Activated CD4-positive, alpha-beta T cell treated with anti-CD3 and anti-CD28 coated beads, Interleukin-2, amount 50 U/mL, for 24 hours (primary cell): Measurements from ENCODE around the gene ZNF20.
A peak's percentile ranks its signal among the peaks of the same experiment; 100 is the strongest.

Source experiments
- DNase-seq, 2 donors: peaks; one replicate each; pipeline ENCODE4 v3.0.0-alpha.2; 2020; ENCODE audit warnings: low read depth in 1 of 2, low spot score in 1 of 2

Gene ZNF20

DNA sequence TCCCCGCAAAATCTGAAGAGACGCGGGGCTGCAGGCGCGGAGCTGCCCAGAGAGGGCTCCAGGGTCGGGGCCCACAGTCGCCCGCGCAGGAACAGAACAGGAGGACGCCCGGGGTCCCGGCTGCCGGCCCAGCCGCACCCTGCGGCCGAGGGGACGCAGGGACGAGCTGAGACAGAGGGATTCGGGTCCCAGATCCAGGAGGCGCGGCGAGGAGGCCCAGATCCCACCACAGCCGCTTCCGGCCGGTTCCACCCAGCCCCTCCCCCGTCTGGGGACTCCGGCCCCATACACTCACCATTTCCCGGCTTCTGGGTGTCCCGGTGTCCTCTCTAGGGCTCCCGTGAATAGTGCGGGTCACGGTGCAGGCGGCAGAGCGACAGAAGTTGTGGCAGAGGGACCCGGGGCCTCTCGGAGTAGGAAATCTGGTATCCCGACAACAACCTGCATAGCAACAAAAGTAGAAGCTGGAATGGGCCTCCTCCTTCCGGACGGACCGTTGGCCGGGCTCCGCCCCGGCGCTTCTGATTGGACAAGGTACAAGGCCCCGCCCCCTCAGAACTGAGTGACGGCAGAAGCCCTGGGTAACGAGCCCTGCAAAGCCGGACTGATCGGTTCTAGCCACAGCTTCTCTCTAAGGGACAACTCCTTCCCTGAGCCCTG lies at the start of gene ZNF20:
Gene ZNF20 (minus strand): TSS at position 466 of the 660 bp plus-strand sequence. CDS start 168 bp downstream, at position 298.
- DNase-seq, result peak; percentile 70 to 87

DNA sequence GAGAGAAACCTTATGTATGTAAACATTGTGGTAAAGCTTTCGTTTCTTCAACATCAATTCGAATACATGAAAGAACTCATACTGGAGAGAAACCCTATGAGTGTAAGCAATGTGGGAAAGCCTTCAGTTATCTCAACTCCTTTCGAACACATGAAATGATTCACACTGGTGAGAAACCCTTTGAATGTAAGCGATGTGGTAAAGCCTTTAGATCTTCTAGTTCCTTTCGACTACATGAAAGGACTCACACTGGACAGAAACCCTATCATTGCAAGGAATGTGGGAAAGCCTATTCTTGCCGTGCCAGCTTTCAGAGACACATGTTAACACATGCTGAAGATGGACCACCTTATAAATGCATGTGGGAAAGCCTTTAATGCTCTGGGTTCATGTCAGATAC lies 47.5 kb upstream of the ZNF20 start:
- no peak for DNase-seq

- DNase-seq, result no peak
Measured at GRCh38 chr19:12180377-12180776, 40.2 kb upstream of the ZNF20 start.

- DNase-seq, result no peak
Measured at GRCh38 chr19:12166626-12167025, 26.5 kb upstream of the ZNF20 start.

GRCh38 chr19:12163826-12164225 lies 23.7 kb upstream of the ZNF20 start:
- DNase-seq, result no peak

GRCh38 chr19:12162882-12163806 lies 23.0 kb upstream of the ZNF20 start, which contains the start of gene ZNF136:
TSS of gene ZNF136 (plus strand) at chr19:12163096. CDS start at chr19:12163204, 108 bp downstream.
- DNase-seq, result peak; percentile 74 to 90

DNA sequence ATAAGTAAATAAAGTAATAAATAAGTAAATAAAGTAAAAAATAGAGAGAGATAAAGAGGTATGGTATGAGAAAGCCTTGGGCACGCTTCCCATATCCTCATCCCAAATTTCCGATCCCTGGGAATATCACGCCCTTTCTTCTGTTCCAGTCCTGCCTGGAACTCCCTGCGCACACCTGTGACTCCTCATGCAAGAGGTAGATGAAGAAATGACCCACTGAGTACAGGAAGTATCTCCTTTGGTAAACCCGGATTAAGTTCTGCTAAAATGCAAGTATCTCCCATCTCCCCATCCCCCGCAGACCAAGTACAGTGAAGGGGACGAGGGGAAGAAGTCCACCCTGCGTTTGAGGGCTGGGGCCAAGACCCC lies 22.3 kb upstream of the ZNF20 start:
- no peak for DNase-seq

DNA sequence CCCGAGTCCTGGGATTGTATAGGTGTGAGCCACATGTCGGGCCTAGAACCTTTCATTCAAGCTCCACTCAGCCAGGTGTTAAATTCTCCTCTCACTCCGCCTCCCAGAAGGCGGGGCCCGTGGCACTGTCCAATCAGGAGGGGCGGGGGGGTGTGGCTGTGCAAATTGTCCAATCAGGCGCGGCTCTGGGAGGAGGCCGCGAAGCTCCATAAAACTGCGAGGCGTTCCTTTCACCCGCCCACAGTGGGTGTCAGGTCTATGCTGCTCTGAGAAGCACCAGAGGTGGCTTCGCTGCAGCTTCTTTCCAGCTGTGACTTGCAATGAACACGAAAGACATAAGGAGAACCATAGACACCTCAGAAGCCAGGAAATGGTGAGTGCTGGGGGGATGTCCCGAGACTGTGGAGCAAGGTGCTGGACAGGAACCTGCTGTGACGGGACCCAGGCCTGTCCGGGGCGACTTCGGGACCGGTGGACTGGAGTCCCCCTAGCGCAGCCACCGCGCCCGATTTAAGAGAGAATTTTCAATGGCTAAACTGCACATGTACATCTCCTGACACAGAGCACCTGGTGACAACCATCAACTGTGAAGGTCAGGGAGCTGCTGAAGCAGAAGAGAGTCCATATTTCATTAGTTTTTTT lies 19.7 kb upstream of the ZNF20 start:
- no peak for DNase-seq

- peak in 1 of 2 donors; percentile 21 for DNase-seq
Measured at GRCh38 chr19:12156223-12157058, 16.3 kb upstream of the ZNF20 start, which contains the start of gene ZNF625. TSS of gene ZNF625 (minus strand) at chr19:12156734. CDS start at chr19:12156558, 176 bp downstream.

- no peak for DNase-seq
Measured at GRCh38 chr19:12155324-12155860, 15.2 kb upstream of the ZNF20 start.

DNA sequence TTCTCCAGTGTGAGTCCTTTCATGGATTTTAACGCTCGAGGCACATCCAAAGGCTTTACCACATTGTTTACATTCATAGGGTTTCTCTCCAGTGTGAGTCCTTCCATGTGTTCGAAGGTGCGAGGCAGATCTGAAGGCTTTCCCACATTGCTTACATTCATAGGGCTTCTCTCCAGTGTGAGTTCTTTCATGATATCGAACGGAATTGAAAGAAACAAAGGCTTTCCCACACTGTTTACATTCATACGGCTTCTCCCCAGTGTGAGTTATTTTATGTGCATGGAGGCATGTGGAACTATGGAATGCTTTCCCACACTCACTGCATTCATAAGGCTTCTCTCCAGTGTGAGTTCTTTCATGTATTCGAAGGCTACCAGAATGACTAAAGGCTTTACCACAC lies 5.2 kb upstream of the ZNF20 start:
- no peak for DNase-seq

- no peak for DNase-seq
Measured at GRCh38 chr19:12141405-12141736, 1.2 kb upstream of the ZNF20 start.

GRCh38 chr19:12140545-12141404 lies 625 bp upstream of the ZNF20 start:
- DNase-seq, result peak; percentile 81 to 82

DNA sequence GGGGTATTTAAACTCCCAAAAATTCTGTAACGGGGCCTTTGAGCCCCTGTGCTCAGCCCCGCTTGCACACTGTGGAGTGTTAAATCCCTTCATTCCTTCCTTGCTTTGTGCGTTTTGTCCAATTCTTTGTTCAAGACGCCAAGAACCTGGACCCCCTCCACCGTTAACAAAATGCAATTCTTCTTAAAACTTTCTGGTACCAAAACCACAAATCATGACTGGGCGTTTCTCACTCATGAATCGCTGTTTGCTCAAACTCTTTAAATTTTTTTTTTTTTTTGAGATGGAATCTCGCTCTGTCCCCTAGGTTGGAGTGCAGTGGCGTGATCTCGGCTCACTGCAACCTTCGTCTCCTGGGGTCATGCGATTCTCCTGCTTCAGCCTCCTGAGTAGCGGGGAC lies 881 bp downstream of the ZNF20 start:
- DNase-seq, result no peak

GRCh38 chr19:12137221-12137940 lies 2.8 kb downstream of the ZNF20 start:
- DNase-seq, result peak in 1 of 2 donors; percentile 21

DNA sequence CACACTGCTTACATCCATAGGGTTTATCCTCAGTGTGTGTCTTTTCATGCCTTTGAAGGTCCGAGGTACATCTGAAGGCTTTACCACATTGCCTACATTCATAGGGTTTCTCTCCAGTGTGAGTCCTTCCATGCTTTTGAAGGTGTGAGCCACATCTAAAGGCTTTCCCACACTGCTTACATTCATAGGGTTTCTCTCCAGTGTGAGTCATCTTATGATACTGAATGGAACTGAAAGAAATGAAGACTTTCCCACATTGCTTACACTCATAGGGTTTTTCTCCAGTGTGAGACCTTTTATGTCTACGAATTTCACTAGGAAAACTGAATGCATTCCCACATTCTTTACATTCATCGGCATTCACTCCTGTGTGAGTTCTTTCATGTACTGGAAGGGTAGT lies 7.1 kb downstream of the ZNF20 start:
- no peak for DNase-seq

GRCh38 chr19:12126707-12127106 lies 13.4 kb downstream of the ZNF20 start:
- no peak for DNase-seq

DNA sequence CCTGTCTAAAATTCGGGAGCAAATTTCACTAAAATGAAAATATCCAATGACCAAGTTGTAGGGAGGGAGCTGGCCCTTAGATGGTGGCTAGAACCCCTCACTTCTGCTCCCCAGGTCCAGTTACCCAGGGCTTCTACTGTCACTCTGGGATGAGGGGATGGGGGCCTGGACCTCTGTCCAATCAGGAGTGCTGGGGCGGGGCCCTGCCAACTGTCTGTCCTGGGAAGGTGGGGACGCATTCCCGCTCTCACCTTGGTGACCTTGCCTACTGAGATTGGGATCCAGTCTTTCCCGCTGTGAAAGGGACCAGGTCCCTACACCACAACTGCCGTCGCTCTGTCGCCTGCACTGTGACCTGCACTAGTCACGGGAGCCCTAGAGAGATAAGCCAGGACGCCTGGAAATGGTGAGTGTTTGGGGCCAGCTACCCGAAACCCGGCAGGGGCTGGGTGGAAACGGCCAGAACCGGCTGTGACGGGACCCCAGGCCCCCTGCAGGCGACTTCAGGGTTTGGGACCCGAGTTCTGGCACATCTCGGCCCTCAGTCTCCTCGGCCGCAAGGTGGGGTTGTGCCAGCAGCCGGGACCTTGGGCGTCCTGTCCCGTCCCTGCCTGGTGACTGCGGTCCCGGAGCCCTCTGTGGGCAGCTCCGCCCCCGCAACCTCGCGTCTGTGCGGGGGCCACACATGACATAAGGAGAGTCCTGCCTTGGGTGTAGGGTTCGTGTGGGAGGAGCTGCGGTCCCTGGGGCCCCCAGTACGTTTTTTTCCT lies 22.8 kb downstream of the ZNF20 start:
- DNase-seq, result no peak
